Measurements from ENCODE around the gene SRSF7.
"Not testable (repeated sequence)": the region's sequence is repeated elsewhere in the genome, so short reads cannot be mapped to it uniquely, and the experiment has no call there.

DNA sequence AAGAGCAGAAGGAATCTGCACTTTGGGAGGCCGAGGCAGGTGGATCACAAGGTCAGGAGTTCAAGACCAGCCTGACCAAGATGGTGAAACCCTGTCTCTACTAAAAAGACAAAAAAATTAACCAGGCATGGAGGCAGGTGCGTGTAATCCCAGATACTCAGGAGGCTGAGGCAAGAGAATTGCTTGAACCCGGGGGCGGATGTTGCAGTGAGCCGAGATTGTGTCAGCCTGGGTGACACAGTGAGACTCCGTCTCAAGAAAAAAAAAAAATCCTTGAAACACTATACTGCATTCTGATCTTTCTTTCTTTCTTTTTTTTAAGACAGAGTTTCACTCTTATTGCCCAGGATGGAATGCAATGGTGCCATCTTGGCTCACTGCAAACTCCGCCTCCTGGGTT, 43.9 kb upstream of the SRSF7 start:
- not testable (repeated sequence) for TF ChIP-seq ESRRA (CRISPR knock-in tag; IDR thresholded peaks at IDR 0.05; ENCODE audit: borderline replicate concordance); ZNF263 (CRISPR knock-in tag; IDR thresholded peaks at IDR 0.05; ENCODE audit: low read depth); CREB1 (CRISPR knock-in tag; IDR thresholded peaks at IDR 0.05); CBFB (CRISPR knock-in tag; IDR thresholded peaks at IDR 0.05; ENCODE audit: low read depth); RORB (CRISPR knock-in tag; IDR thresholded peaks at IDR 0.05); ZNF281 (CRISPR knock-in tag; IDR thresholded peaks at IDR 0.05); ZNF532 (CRISPR knock-in tag; IDR thresholded peaks at IDR 0.05; ENCODE audit: borderline replicate concordance); CREM (CRISPR knock-in tag; IDR thresholded peaks at IDR 0.05); SOX15 (CRISPR knock-in tag; IDR thresholded peaks at IDR 0.05); ZNF121 (CRISPR knock-in tag; IDR thresholded peaks at IDR 0.05); TCF7 (CRISPR knock-in tag; IDR thresholded peaks at IDR 0.05; ENCODE audit: low read depth)
- TF ChIP-seq, protein P1, sequence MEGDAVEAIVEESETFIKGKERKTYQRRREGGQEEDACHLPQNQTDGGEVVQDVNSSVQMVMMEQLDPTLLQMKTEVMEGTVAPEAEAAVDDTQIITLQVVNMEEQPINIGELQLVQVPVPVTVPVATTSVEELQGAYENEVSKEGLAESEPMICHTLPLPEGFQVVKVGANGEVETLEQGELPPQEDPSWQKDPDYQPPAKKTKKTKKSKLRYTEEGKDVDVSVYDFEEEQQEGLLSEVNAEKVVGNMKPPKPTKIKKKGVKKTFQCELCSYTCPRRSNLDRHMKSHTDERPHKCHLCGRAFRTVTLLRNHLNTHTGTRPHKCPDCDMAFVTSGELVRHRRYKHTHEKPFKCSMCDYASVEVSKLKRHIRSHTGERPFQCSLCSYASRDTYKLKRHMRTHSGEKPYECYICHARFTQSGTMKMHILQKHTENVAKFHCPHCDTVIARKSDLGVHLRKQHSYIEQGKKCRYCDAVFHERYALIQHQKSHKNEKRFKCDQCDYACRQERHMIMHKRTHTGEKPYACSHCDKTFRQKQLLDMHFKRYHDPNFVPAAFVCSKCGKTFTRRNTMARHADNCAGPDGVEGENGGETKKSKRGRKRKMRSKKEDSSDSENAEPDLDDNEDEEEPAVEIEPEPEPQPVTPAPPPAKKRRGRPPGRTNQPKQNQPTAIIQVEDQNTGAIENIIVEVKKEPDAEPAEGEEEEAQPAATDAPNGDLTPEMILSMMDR (IDR thresholded peaks at IDR 0.05) = not testable (repeated sequence)
- TF ChIP-seq, protein P2, sequence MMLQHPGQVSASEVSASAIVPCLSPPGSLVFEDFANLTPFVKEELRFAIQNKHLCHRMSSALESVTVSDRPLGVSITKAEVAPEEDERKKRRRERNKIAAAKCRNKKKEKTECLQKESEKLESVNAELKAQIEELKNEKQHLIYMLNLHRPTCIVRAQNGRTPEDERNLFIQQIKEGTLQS (CRISPR knock-in tag; conservative IDR thresholded peaks at IDR 0.05) = not testable (repeated sequence)
- TF ChIP-seq, protein P3, sequence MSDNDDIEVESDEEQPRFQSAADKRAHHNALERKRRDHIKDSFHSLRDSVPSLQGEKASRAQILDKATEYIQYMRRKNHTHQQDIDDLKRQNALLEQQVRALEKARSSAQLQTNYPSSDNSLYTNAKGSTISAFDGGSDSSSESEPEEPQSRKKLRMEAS (CRISPR knock-in tag; IDR thresholded peaks at IDR 0.05) = not testable (repeated sequence)

Measured in WTC11 (cell line).